HEK293 (cell line): ENCODE results near the gene TMEM213.

Experiments used
- CTCF ChIA-PET: fragments of 350-600 bp; formaldehyde crosslinking; extraction: SDS; loops from one replicate; lab custom pipeline; 2021; ENCODE audit warnings: antibody characterized with exemption; lab: Yijun Ruan, JAX
- POLR2A ChIA-PET: fragments of 300-600 bp; formaldehyde crosslinking; extraction: SDS; loops from one replicate; lab custom pipeline; 2020; ENCODE audit warnings: antibody characterized with exemption, inconsistent platforms; lab: Yijun Ruan, JAX
- H3K27ac ChIP-seq: fragments of 200-500 bp; sonication (Bioruptor generic); 2 replicates; pipeline ENCODE4 v1.5.1; 2014; ENCODE audit warnings: low read depth, low read length, control low read depth, inconsistent platforms; ENCODE audit errors: extremely low read depth
- H3K36me3 ChIP-seq, 2 experiments: fragments of 200-500 bp in 1 of 2; sonication (Bioruptor generic) in 1 of 2; 1 replicate in 1 of 2; 2 replicates in 1 of 2; pipeline ENCODE4 v1.5.1; 2014 to 2017; ENCODE audit warnings: inconsistent platforms in 2 of 2, low read length in 2 of 2; ENCODE audit not compliant: control insufficient read depth in 2 of 2, insufficient read depth in 1 of 2
- H3K4me1 ChIP-seq: fragments of 200-500 bp; sonication (Bioruptor generic); 2 replicates; pipeline ENCODE4 v1.5.1; 2014; ENCODE audit warnings: mild to moderate bottlenecking, low read length, inconsistent platforms; ENCODE audit not compliant: control insufficient read depth, insufficient read depth
- H3K4me3 ChIP-seq: 2 replicates; pipeline ENCODE4 v1.5.1; 2011; ENCODE audit warnings: low read depth, mild to moderate bottlenecking, control low read depth, low read length, moderate library complexity
- H3K9me3 ChIP-seq: fragments of 200-500 bp; sonication (Bioruptor generic); 2 replicates; pipeline ENCODE4 v1.5.1; 2014; ENCODE audit warnings: low read depth, low read length, inconsistent platforms; ENCODE audit not compliant: control insufficient read depth, insufficient read depth
- BCL11B ChIP-seq: fragments of 450-650 bp; formaldehyde crosslinking; IDR thresholded peaks from 2 replicates; pipeline ENCODE4 v1.5.1; 2016; ENCODE audit warnings: low read depth, missing biosample characterization, missing genetic modification characterization
- FEZF1 ChIP-seq: fragments of 450-650 bp; formaldehyde crosslinking; IDR thresholded peaks from 2 replicates; pipeline ENCODE4 v1.5.1; 2016; ENCODE audit warnings: missing biosample characterization, missing genetic modification characterization
- OSR2 ChIP-seq: fragments of 450-650 bp; formaldehyde crosslinking; IDR thresholded peaks from 2 replicates; pipeline ENCODE4 v1.5.1; 2016; ENCODE audit warnings: missing biosample characterization, missing genetic modification characterization
- SETDB1 ChIP-seq: IDR thresholded peaks from one replicate; pipeline ENCODE4 v1.6.1; 2017; ENCODE audit warnings: mild to moderate bottlenecking, low read length, moderate library complexity, mixed read lengths; ENCODE audit not compliant: insufficient read length
- WT1 ChIP-seq: fragments of 450-650 bp; formaldehyde crosslinking; IDR thresholded peaks from 2 replicates; pipeline ENCODE4 v1.5.1; 2016; ENCODE audit warnings: missing biosample characterization, missing genetic modification characterization
- ZBTB1 ChIP-seq: fragments of 450-650 bp; formaldehyde crosslinking; IDR thresholded peaks from 2 replicates; pipeline ENCODE4 v1.5.1; 2016; ENCODE audit warnings: missing biosample characterization, missing genetic modification characterization
- ZNF146 ChIP-seq: fragments of 450-650 bp; formaldehyde crosslinking; IDR thresholded peaks from 2 replicates; pipeline ENCODE4 v1.5.1; 2016; ENCODE audit warnings: missing biosample characterization, missing genetic modification characterization
- ZNF157 ChIP-seq: fragments of 450-650 bp; formaldehyde crosslinking; IDR thresholded peaks from 2 replicates; pipeline ENCODE4 v1.5.1; 2016; ENCODE audit warnings: missing biosample characterization, missing genetic modification characterization
- ZNF221 ChIP-seq: fragments of 450-650 bp; formaldehyde crosslinking; IDR thresholded peaks from 2 replicates; pipeline ENCODE4 v1.5.1; 2017; ENCODE audit warnings: missing biosample characterization, missing genetic modification characterization, borderline replicate concordance
- ZNF248 ChIP-seq: fragments of 450-650 bp; formaldehyde crosslinking; IDR thresholded peaks from 2 replicates; pipeline ENCODE4 v1.5.1; 2017; ENCODE audit warnings: missing biosample characterization, missing genetic modification characterization
- ZNF274 ChIP-seq, 2 experiments: fragments of 200-500 bp in 1 of 2; fragments of 450-650 bp in 1 of 2; sonication (Bioruptor generic) in 1 of 2; formaldehyde crosslinking in 1 of 2; IDR thresholded peaks; 2 replicates each; pipeline versions ENCODE4 v1.5.1 to v1.6.1; 2014 to 2016; ENCODE audit warnings: borderline replicate concordance in 1 of 2, inconsistent platforms in 1 of 2, low read length in 1 of 2, missing biosample characterization in 1 of 2, missing genetic modification characterization in 1 of 2
- ZNF302 ChIP-seq: fragments of 450-650 bp; formaldehyde crosslinking; IDR thresholded peaks from 2 replicates; pipeline ENCODE4 v1.5.1; 2016; ENCODE audit warnings: missing biosample characterization, missing genetic modification characterization, low read depth
- ZNF311 ChIP-seq: fragments of 450-650 bp; formaldehyde crosslinking; IDR thresholded peaks from 2 replicates; pipeline ENCODE4 v1.5.1; 2017; ENCODE audit warnings: missing biosample characterization, missing genetic modification characterization, borderline replicate concordance
- ZNF629 ChIP-seq: fragments of 450-650 bp; formaldehyde crosslinking; IDR thresholded peaks from 2 replicates; pipeline ENCODE4 v1.5.1; 2017; ENCODE audit warnings: missing biosample characterization, missing genetic modification characterization
- ZNF670 ChIP-seq: fragments of 450-650 bp; formaldehyde crosslinking; IDR thresholded peaks from 2 replicates; pipeline ENCODE4 v1.5.1; 2016; ENCODE audit warnings: missing biosample characterization, missing genetic modification characterization, low read depth
- TF ChIP-seq, protein P1 (sequence below): fragments of 450-650 bp; formaldehyde crosslinking; IDR thresholded peaks from 2 replicates; pipeline ENCODE4 v1.5.1; 2016; ENCODE audit warnings: missing biosample characterization, missing genetic modification characterization
- TF ChIP-seq, protein P2 (sequence below): fragments of 450-650 bp; formaldehyde crosslinking; IDR thresholded peaks from 2 replicates; pipeline ENCODE4 v1.5.0; 2017; ENCODE audit warnings: missing biosample characterization, missing genetic modification characterization, borderline replicate concordance
- TF ChIP-seq, protein P3 (sequence below): fragments of 450-650 bp; formaldehyde crosslinking; IDR thresholded peaks from 2 replicates; pipeline ENCODE4 v1.5.1; 2017; ENCODE audit warnings: missing biosample characterization, mild to moderate bottlenecking, missing genetic modification characterization, moderate library complexity
- TF ChIP-seq, protein P4 (sequence below): fragments of 450-650 bp; formaldehyde crosslinking; IDR thresholded peaks from 2 replicates; pipeline ENCODE4 v1.5.1; 2016; ENCODE audit warnings: missing biosample characterization, missing genetic modification characterization

TMEM213 gene

DNA sequence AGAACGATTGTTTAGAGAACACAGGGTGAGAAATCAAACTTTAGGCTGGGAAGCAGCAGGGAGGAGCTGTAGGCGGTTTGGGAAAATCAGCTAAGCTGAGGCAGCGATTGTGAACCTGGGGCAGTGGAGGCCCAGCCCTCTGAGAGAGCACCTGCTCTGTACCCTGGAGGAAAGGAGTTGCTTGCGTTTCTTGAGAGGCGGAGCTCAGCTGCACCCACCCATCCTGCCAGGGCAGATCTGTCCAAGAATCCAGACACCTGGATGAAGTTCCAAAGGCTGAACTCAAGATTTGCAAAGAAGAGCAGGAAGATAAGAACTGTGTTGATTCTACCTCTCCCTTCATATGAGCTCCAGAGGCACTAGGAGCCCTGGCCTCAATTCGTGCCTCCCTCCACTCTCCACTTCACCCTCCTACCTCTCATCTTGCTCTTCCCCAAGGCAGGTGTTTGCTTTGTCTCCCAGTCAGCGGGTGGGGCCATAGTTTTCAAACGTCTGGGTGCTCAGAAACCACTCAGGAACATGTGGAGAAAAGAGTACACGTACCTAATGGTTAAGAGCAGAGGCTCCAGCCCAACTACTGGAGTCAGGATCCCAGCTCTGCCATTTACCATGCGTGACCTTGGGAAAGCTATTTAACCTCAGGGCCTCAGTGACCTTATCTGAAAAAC is 21.5 kb upstream of the TMEM213 start (continued):
- TF ChIP-seq, protein P1, sequence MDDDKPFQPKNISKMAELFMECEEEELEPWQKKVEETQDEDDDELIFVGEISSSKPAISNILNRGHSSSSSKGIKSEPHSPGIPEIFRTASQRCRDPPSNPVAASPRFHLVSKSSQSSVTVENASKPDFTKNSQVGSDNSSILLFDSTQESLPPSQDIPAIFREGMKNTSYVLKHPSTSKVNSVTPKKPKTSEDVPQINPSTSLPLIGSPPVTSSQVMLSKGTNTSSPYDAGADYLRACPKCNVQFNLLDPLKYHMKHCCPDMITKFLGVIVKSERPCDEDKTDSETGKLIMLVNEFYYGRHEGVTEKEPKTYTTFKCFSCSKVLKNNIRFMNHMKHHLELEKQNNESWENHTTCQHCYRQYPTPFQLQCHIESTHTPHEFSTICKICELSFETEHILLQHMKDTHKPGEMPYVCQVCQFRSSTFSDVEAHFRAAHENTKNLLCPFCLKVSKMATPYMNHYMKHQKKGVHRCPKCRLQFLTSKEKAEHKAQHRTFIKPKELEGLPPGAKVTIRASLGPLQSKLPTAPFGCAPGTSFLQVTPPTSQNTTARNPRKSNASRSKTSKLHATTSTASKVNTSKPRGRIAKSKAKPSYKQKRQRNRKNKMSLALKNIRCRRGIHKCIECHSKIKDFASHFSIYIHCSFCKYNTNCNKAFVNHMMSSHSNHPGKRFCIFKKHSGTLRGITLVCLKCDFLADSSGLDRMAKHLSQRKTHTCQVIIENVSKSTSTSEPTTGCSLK (tag by site-specific recombination), result no peak
- no peak for TF ChIP-seq ZNF629
- TF ChIP-seq OSR2 (tag by site-specific recombination), result no peak
- TF ChIP-seq BCL11B (tag by site-specific recombination), result no peak
- no peak for TF ChIP-seq ZNF274 (IDR thresholded peaks at IDR 0.05; ENCODE audit: low read length)
- TF ChIP-seq ZNF274 (tag by site-specific recombination; IDR thresholded peaks at IDR 0.05; ENCODE audit: borderline replicate concordance), result no peak
- no peak for TF ChIP-seq WT1 (tag by site-specific recombination)
- TF ChIP-seq ZNF221 (tag by site-specific recombination), result no peak
- no peak for TF ChIP-seq ZBTB1 (tag by site-specific recombination)

DNA sequence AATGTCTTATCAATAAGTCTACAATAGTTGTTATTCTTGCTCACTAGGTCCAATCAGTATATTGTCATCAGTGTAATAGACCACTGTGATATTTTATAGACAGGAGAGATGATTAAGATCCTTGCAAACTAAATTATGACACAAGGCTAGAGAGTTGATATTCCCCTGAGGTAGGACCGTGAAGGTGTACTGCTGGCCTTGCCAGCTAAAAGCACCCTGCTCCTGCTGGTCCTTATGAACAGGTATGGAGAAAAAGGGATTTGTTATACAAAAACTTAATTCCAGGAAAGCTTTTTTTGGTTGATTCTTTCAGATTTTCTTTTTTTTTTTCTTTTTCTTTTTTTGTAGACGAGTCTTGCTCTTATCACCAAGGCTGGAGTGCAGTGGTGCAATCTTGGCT is 16.8 kb upstream of the TMEM213 start:
- TF ChIP-seq, protein P2, sequence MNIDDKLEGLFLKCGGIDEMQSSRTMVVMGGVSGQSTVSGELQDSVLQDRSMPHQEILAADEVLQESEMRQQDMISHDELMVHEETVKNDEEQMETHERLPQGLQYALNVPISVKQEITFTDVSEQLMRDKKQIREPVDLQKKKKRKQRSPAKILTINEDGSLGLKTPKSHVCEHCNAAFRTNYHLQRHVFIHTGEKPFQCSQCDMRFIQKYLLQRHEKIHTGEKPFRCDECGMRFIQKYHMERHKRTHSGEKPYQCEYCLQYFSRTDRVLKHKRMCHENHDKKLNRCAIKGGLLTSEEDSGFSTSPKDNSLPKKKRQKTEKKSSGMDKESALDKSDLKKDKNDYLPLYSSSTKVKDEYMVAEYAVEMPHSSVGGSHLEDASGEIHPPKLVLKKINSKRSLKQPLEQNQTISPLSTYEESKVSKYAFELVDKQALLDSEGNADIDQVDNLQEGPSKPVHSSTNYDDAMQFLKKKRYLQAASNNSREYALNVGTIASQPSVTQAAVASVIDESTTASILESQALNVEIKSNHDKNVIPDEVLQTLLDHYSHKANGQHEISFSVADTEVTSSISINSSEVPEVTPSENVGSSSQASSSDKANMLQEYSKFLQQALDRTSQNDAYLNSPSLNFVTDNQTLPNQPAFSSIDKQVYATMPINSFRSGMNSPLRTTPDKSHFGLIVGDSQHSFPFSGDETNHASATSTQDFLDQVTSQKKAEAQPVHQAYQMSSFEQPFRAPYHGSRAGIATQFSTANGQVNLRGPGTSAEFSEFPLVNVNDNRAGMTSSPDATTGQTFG, result no peak
- TF ChIP-seq, protein P3, sequence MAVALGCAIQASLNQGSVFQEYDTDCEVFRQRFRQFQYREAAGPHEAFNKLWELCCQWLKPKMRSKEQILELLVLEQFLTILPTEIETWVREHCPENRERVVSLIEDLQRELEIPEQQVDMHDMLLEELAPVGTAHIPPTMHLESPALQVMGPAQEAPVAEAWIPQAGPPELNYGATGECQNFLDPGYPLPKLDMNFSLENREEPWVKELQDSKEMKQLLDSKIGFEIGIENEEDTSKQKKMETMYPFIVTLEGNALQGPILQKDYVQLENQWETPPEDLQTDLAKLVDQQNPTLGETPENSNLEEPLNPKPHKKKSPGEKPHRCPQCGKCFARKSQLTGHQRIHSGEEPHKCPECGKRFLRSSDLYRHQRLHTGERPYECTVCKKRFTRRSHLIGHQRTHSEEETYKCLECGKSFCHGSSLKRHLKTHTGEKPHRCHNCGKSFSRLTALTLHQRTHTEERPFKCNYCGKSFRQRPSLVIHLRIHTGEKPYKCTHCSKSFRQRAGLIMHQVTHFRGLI, result no peak
- no peak for TF ChIP-seq ZNF670 (tag by site-specific recombination)
- TF ChIP-seq SETDB1, result peak; percentile 82
- TF ChIP-seq ZNF146 (tag by site-specific recombination), result no peak
- TF ChIP-seq ZNF157 (tag by site-specific recombination), result peak; percentile 98
- TF ChIP-seq ZNF248, result no peak
- no peak for TF ChIP-seq ZNF311 (tag by site-specific recombination)
- no peaks in the 10 kb centered on the region for H3K9me3 ChIP-seq
- no peak overlapping the region for H3K4me3 ChIP-seq
- ChIA-PET POLR2A (no interaction called here), CTCF (no interaction called here)
- no peaks in the 10 kb centered on the region for H3K36me3 ChIP-seq
- no peak overlapping the region for H3K27ac ChIP-seq
- H3K4me1 ChIP-seq, result no peaks in the 10 kb centered on the region

DNA sequence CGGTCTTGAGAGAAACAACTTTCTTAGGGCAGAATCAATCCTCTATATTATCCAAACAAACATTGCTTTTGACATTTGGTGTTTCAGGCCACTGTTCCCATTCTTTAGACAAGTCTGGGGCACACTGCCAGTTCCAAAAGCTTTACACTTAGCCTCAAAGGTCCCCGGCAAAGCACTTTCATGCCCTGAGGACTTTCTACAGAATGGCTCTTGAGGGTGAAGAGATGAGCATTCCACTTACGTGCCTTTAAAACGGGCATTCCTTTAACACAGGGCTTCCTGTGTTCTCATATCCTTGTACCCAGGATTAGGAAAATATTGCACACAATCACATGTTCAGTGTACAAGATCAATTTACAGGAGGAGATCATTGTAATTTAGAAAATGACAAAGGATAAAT is 13.1 kb upstream of the TMEM213 start:
- H3K36me3 ChIP-seq, result no peaks in the 10 kb centered on the region
- ChIA-PET CTCF (no interaction called here), POLR2A (no interaction called here)
- no peaks in the 10 kb centered on the region for H3K4me1 ChIP-seq
- no peaks in the 10 kb centered on the region for H3K9me3 ChIP-seq
- no peak overlapping the region for H3K4me3 ChIP-seq
- H3K27ac ChIP-seq, result no peak overlapping the region
- TF ChIP-seq ZNF302 (tag by site-specific recombination) (no peak), FEZF1 (0 out of 2 replicates have a peak, but pooled peaks have one; percentile 20)
- TF ChIP-seq, protein P4, sequence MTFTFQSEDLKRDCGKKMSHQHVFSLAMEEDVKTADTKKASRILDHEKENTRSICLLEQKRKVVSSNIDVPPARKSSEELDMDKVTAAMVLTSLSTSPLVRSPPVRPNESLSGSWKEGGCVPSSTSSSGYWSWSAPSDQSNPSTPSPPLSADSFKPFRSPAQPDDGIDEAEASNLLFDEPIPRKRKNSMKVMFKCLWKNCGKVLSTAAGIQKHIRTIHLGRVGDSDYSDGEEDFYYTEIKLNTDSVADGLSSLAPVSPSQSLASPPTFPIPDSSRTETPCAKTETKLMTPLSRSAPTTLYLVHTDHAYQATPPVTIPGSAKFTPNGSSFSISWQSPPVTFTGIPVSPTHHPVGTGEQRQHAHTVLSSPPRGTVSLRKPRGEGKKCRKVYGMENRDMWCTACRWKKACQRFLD (tag by site-specific recombination), result no peak
